Osteocyte (in vitro differentiated cells): ENCODE results near the gene CREB5. TPM values are rescaled to one million over a fixed set of nuclear protein-coding genes. Genes with fewer than 3 reads are reported as not detected.
A peak's percentile ranks its signal among the peaks of the same experiment; 100 is the strongest.

Experiments used
- DNase-seq: peaks from one replicate; pipeline ENCODE4 v3.0.0; 2021; ENCODE audit warnings: mixed read lengths; ENCODE audit not compliant: unreplicated experiment; ENCODE audit errors: extremely low spot score
- H3K27ac Mint-ChIP-seq: one replicate; pipeline ENCODE4 v1.8.0; 2021; ENCODE audit warnings: mild to moderate bottlenecking, mixed read lengths; ENCODE audit not compliant: unreplicated experiment
- H3K27me3 Mint-ChIP-seq: one replicate; pipeline ENCODE4 v1.8.0; 2021; ENCODE audit warnings: mixed read lengths; ENCODE audit not compliant: unreplicated experiment
- H3K36me3 Mint-ChIP-seq: one replicate; pipeline ENCODE4 v1.8.0; 2021; ENCODE audit warnings: mixed read lengths; ENCODE audit not compliant: unreplicated experiment
- H3K4me1 Mint-ChIP-seq: one replicate; pipeline ENCODE4 v1.8.0; 2021; ENCODE audit warnings: mixed read lengths; ENCODE audit not compliant: unreplicated experiment
- H3K4me3 Mint-ChIP-seq: one replicate; pipeline ENCODE4 v1.8.0; 2021; ENCODE audit warnings: mild to moderate bottlenecking, moderate library complexity, mixed read lengths; ENCODE audit not compliant: unreplicated experiment
- H3K9me3 Mint-ChIP-seq: one replicate; pipeline ENCODE4 v1.8.0; 2021; ENCODE audit warnings: mixed read lengths; ENCODE audit not compliant: unreplicated experiment
- CTCF ChIP-seq: fragments of 200-600 bp; sonication (generic); IDR thresholded peaks from 2 replicates; pipeline ENCODE4 v1.5.0; 2021; ENCODE audit warnings: antibody characterized with exemption, mild to moderate bottlenecking, moderate library complexity
- total RNA-seq: library from RNA; stranded (reverse); gene quantifications from 2 replicates; pipeline ENCODE4 v1.2.1, GENCODE V29; 2021

CREB5 gene
- total RNA-seq, 1 donor from 2014 or later: 7.5 TPM

DNA sequence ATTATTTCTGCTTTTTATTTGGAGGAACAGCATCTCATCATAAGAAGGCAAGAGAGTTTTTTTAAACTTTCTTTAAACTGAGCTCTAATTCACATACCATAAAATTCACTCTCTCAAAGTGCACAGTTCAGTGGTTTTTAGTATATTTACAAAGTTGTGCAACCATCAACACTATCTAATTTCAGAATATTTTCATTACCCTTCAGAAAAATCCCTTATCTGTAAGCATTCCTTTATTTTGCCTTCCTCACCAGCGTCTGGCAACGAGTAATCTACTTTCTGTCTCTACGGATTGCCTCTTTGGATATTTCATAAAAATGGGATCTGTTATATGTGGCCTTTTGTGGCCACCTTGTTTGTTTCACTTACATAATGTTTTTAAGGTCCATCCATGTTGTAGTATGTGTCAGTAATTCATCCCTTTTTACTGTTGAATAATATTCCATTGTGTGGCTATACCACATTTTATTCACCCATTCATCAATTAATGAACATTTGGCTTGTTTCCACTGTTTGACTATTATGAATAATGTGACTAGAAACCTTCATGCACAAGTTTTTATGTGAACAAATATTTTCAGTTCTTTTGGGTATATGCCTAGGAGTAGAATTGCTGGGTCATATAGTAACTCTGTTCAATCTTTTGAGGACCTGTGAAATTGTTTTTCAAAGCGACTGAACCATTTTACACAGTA is 364.3 kb downstream of the CREB5 start:
- TF ChIP-seq CTCF: no peak
- DNase-seq: no peak

DNA sequence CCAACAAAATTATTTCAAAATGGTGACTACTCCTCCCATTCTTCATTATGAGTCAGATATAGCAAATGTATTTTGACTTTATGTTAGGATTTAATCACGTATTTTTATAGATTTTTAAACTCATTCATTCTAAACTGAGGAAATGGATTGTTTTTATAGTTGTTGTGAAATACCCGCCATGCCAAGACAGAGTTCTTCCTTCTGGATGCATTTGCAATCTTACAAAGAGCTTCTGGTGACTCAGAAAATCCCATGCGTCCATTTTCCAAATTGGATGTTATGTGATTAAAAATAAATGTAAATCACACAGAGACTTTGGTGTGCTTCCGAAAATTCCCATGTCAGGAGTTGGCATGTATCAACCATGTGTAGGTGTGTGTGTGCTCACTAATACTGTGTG is 366.5 kb downstream of the CREB5 start:
- H3K4me3 Mint-ChIP-seq: no peak overlapping the region
- H3K9me3 Mint-ChIP-seq: no peaks in the 10 kb centered on the region
- H3K4me1 Mint-ChIP-seq: peaks cover 26% of the 10 kb centered on the region
- no peak for TF ChIP-seq CTCF
- H3K27me3 Mint-ChIP-seq: no peaks in the 10 kb centered on the region
- no peak for DNase-seq
- H3K36me3 Mint-ChIP-seq: no peaks in the 10 kb centered on the region
- H3K27ac Mint-ChIP-seq: peak overlapping the region; percentile 7

More for the DNA sequence above, 364.3 kb downstream of the CREB5 start:
- H3K27me3 Mint-ChIP-seq: no peaks in the 10 kb centered on the region
- H3K4me3 Mint-ChIP-seq: no peak overlapping the region
- H3K9me3 Mint-ChIP-seq: no peaks in the 10 kb centered on the region
- H3K27ac Mint-ChIP-seq: no peak overlapping the region
- peaks cover 29% of the 10 kb centered on the region for H3K4me1 Mint-ChIP-seq
- H3K36me3 Mint-ChIP-seq: peaks cover 4% of the 10 kb centered on the region

GRCh38 chr7:28779954-28780353 is 367.6 kb downstream of the CREB5 start:
- DNase-seq: no peak
- TF ChIP-seq CTCF: no peak
- no peaks in the 10 kb centered on the region for H3K36me3 Mint-ChIP-seq
- H3K27ac Mint-ChIP-seq: no peak overlapping the region
- H3K4me1 Mint-ChIP-seq: peaks cover 24% of the 10 kb centered on the region
- no peaks in the 10 kb centered on the region for H3K9me3 Mint-ChIP-seq
- H3K27me3 Mint-ChIP-seq: no peaks in the 10 kb centered on the region
- H3K4me3 Mint-ChIP-seq: no peak overlapping the region

DNA sequence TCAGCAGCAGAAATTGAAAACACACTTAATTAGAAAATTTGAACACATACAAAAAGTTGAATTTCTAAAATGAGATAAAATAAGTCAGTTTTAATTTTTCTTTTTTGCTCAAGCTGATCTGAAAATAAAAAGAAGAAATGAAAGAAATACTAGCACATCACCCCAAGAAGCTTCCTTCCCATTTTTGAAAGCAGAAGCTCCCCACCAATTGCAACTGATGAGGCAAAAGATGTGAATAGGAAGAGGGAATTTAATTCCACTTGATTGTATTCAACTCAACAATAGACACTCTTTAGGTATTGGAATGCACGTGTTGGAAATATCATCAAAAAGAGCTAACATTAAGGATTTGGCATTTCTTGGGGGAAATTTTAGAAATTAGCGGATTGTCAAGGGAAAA is 370.0 kb downstream of the CREB5 start:
- no peak overlapping the region for H3K27ac Mint-ChIP-seq
- H3K9me3 Mint-ChIP-seq: no peaks in the 10 kb centered on the region
- DNase-seq: no peak
- no peak for TF ChIP-seq CTCF
- no peak overlapping the region for H3K4me3 Mint-ChIP-seq
- H3K4me1 Mint-ChIP-seq: peaks cover 21% of the 10 kb centered on the region
- no peaks in the 10 kb centered on the region for H3K36me3 Mint-ChIP-seq
- no peaks in the 10 kb centered on the region for H3K27me3 Mint-ChIP-seq

- H3K4me1 Mint-ChIP-seq: peaks cover 12% of the 10 kb centered on the region
- H3K9me3 Mint-ChIP-seq: no peaks in the 10 kb centered on the region
- H3K27me3 Mint-ChIP-seq: no peaks in the 10 kb centered on the region
- H3K36me3 Mint-ChIP-seq: no peaks in the 10 kb centered on the region
- no peak overlapping the region for H3K4me3 Mint-ChIP-seq
- H3K27ac Mint-ChIP-seq: no peak overlapping the region
- no peak for DNase-seq
- TF ChIP-seq CTCF: no peak
Measured at GRCh38 chr7:28784171-28784902, 372.0 kb downstream of the CREB5 start.
